Measurements from ENCODE around the gene ATXN2. TPM values are rescaled to one million over a fixed set of nuclear protein-coding genes. Genes with fewer than 3 reads are reported as not detected.
"Not testable (repeated sequence)": the region's sequence is repeated elsewhere in the genome, so short reads cannot be mapped to it uniquely, and the experiment has no call there.

The ATXN2 gene
- total RNA-seq, 2 donors from 2014 or later = 37.1 to 55.4 TPM

- Histone ChIP-seq H3K4me3 (no peak overlapping the region), H3K4me1 (peaks cover 9% of the 10 kb centered on the region), H3K9me3 (no peaks in the 10 kb centered on the region), H3K27me3 (no peaks in the 10 kb centered on the region), H3K27ac (no peak overlapping the region), H3K36me3 (replicated peaks in 1 of 2; ENCODE audit: insufficient read depth in 1 of 2, low read depth in 2 of 2) (no peaks in the 10 kb centered on the region)
- 43 to 48% methylated on average over 9 of the region's 9 CpGs for WGBS, 2 donors
- TF ChIP-seq POLR2A (IDR thresholded peaks at IDR 0.05) = no peak
- TF ChIP-seq, protein P1, sequence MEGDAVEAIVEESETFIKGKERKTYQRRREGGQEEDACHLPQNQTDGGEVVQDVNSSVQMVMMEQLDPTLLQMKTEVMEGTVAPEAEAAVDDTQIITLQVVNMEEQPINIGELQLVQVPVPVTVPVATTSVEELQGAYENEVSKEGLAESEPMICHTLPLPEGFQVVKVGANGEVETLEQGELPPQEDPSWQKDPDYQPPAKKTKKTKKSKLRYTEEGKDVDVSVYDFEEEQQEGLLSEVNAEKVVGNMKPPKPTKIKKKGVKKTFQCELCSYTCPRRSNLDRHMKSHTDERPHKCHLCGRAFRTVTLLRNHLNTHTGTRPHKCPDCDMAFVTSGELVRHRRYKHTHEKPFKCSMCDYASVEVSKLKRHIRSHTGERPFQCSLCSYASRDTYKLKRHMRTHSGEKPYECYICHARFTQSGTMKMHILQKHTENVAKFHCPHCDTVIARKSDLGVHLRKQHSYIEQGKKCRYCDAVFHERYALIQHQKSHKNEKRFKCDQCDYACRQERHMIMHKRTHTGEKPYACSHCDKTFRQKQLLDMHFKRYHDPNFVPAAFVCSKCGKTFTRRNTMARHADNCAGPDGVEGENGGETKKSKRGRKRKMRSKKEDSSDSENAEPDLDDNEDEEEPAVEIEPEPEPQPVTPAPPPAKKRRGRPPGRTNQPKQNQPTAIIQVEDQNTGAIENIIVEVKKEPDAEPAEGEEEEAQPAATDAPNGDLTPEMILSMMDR (IDR thresholded peaks at IDR 0.05) = no peak
- intact Hi-C loops (cut with DNase I) = no loop called here
- DNase-seq (no peak), ATAC-seq (no peak)
Measured at GRCh38 chr12:111570084-111570961, 28.8 kb downstream of the ATXN2 start.

DNA sequence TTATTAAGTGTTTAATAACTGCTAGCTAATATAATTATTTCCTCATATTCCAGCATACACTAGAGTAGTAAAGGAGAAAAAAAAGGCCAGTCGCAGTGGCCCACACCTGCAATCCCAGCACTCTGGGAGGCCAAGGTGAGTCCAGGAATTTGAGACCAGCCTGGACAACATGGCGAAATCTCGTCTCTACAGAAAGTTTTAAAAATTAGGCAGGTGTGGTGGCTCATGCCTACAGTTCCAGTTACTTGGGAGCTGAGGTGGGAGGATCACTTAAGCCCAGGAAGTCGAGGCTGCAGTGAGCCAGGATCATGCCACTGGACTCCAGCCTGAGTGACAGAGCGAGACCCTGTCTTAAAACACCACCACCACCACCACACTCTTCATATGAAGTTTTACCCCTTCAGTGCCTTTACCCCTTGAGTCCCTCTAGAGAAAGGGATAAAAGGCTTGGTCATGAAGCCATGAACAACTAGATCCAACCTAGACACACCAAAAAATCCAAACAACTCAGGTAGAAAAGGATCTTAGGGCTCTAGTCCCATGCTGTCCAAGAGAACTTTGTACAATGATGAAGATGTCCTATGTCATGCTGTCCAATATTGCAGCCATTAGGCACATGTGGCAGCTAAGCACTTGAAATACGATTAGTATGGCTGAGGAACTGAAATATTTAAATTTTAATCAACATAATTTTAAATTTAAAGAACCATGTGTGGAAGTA is 29.6 kb downstream of the ATXN2 start:
- TF ChIP-seq, protein P1 (IDR thresholded peaks at IDR 0.05) = no peak
- no peak for TF ChIP-seq POLR2A (IDR thresholded peaks at IDR 0.05)
- Histone ChIP-seq H3K9me3 (no peaks in the 10 kb centered on the region), H3K27me3 (no peaks in the 10 kb centered on the region), H3K36me3 (replicated peaks in 1 of 2; ENCODE audit: insufficient read depth in 1 of 2, low read depth in 2 of 2) (no peaks in the 10 kb centered on the region), H3K27ac (no peak overlapping the region), H3K4me3 (no peak overlapping the region), H3K4me1 (peaks cover 13% of the 10 kb centered on the region)
- intact Hi-C loops (cut with DNase I) = no loop called here
- no peak for DNase-seq
- WGBS, 2 donors = 85 to 90% methylated on average over 6 of the region's 6 CpGs
- no peak for ATAC-seq

DNA sequence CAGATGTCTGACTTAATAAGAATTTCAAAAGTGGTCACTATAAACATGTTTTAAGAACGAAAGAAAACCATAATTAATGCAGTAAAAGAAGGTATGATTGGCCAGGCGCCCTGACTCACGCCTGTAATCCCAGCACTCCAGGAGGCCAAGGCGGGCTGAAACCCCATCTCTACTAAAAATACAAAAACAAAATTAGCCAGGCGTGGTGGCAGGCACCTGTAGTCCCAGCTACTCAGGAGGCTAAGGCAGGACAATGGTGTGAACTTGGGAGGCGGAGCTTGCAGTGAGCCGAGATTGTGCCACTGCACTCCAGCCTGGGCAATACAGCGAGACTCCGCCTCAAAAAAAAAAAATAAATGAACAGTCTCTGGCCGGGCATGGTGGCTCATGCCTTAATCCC is 38.3 kb downstream of the ATXN2 start:
- H3K4me3 ChIP-seq; H3K27me3 ChIP-seq; ATAC-seq; H3K9me3 ChIP-seq; DNase-seq; H3K27ac ChIP-seq; intact Hi-C loops (cut with DNase I); H3K36me3 ChIP-seq (replicated peaks in 1 of 2; ENCODE audit: insufficient read depth in 1 of 2, low read depth in 2 of 2): not testable (repeated sequence)
- WGBS, 2 donors = 89 to 96% methylated on average over 10 of the region's 10 CpGs
- peaks cover 27% of the 10 kb centered on the region for H3K4me1 ChIP-seq

DNA sequence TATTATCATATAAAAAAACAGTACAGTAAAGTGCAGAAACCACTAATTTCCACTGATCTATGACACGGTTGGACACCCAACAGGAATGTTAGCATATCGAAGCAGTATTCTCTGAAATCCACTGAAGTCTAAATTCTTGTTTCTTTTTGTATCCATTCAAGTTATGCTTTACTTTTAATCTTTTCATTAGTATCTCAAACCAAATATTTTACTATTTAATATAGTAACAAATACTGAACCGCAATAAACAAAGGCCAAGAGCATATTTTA is 41.1 kb downstream of the ATXN2 start:
- H3K36me3 ChIP-seq (replicated peaks in 1 of 2; ENCODE audit: insufficient read depth in 1 of 2, low read depth in 2 of 2) = no peaks in the 10 kb centered on the region
- TF ChIP-seq, protein P1 (IDR thresholded peaks at IDR 0.05) = no peak
- TF ChIP-seq POLR2A (IDR thresholded peaks at IDR 0.05) = no peak
- WGBS, 2 donors = 47 to 60% methylated on average over 3 of the region's 3 CpGs
- ATAC-seq = no peak
- H3K4me1 ChIP-seq = peaks cover 15% of the 10 kb centered on the region
- no peaks in the 10 kb centered on the region for H3K9me3 ChIP-seq
- H3K4me3 ChIP-seq = no peak overlapping the region
- no peak for DNase-seq
- intact Hi-C loops (cut with DNase I) = no loop called here
- no peak overlapping the region for H3K27ac ChIP-seq
- H3K27me3 ChIP-seq = no peaks in the 10 kb centered on the region

GRCh38 chr12:111557271-111558106 is 41.6 kb downstream of the ATXN2 start:
- no peak for TF ChIP-seq POLR2A (IDR thresholded peaks at IDR 0.05)
- TF ChIP-seq, protein P1 (IDR thresholded peaks at IDR 0.05) = no peak
- Histone ChIP-seq H3K9me3 (no peaks in the 10 kb centered on the region), H3K4me1 (peaks cover 15% of the 10 kb centered on the region), H3K4me3 (no peak overlapping the region), H3K27ac (no peak overlapping the region), H3K36me3 (replicated peaks in 1 of 2; ENCODE audit: insufficient read depth in 1 of 2, low read depth in 2 of 2) (no peaks in the 10 kb centered on the region), H3K27me3 (no peaks in the 10 kb centered on the region)
- WGBS, 2 donors = 42 to 45% methylated on average over 5 of the region's 5 CpGs
- no peak for DNase-seq
- intact Hi-C loops (cut with DNase I) = no loop called here
- no peak for ATAC-seq

Measured in body of pancreas (tissue), 4 donors.